Coronary artery (tissue), 2 donors: ENCODE results near the gene SMAD3.
A peak's percentile ranks its signal among the peaks of the same experiment; 100 is the strongest.
"Not testable (repeated sequence)": the region's sequence is repeated elsewhere in the genome, so short reads cannot be mapped to it uniquely, and the experiment has no call there.

Experiments
- DNase-seq: peaks from one replicate; pipeline ENCODE4 v3.0.0-alpha.2; 2017; ENCODE audit warnings: low spot score
- H3K27ac ChIP-seq, 2 donors: fragments of 200-600 bp; sonication (generic); one replicate each; pipeline ENCODE4 v1.5.1; 2016 to 2019
- H3K4me3 ChIP-seq: fragments of 200-600 bp; sonication (generic); 2 replicates; pipeline ENCODE4 v1.5.1; 2016; ENCODE audit warnings: mild to moderate bottlenecking, moderate library complexity
- TF ChIP-seq, protein P1 (sequence below): fragments of 200-600 bp; sonication (generic); IDR thresholded peaks from one replicate; pipeline ENCODE4 v1.5.1; 2019; ENCODE audit warnings: antibody characterized with exemption

The SMAD3 gene

DNA sequence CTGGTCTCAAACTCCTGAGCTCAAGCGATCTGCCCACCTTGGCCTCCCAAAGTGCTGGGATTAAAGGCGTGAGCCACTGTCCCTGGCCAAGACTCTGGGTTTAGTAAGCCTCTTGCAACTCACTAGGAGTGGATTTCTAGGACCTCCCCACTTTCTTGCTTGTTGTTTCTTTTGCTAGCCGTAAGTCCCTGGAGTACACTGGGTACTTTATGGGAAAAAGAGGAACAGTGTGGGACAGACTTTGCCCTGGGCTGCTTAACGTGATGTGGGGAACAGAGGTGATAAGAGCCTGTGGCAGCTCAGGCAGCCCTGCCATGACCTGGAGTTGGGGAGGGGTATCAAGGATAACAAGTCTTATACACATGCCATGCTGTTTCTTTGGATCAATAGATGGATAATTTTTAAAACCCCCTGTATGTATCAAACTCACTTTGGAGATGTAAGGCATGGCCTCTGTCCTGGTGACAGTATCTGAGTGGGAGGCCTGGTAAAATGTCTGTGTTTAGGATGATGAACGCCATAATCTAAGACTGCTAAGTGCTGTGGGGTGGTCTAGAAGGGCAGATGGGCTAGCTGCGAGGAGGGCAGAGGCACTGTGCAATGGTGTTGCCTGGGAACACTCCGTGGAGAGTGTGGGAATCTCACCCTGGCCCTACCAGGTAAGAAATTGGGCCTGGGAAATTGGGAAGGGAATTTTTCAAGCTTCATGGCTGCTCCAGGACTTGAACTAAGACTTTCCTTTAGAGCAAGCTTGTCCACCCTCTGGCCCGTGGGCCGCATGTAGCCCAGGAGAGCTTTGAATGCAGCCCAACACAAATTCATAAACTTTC is 54.8 kb downstream of the SMAD3 start:
- peak overlapping the region; percentile 82 to 96 for H3K27ac ChIP-seq
- peak overlapping the region; percentile 68 for H3K4me3 ChIP-seq
- TF ChIP-seq, protein P1, sequence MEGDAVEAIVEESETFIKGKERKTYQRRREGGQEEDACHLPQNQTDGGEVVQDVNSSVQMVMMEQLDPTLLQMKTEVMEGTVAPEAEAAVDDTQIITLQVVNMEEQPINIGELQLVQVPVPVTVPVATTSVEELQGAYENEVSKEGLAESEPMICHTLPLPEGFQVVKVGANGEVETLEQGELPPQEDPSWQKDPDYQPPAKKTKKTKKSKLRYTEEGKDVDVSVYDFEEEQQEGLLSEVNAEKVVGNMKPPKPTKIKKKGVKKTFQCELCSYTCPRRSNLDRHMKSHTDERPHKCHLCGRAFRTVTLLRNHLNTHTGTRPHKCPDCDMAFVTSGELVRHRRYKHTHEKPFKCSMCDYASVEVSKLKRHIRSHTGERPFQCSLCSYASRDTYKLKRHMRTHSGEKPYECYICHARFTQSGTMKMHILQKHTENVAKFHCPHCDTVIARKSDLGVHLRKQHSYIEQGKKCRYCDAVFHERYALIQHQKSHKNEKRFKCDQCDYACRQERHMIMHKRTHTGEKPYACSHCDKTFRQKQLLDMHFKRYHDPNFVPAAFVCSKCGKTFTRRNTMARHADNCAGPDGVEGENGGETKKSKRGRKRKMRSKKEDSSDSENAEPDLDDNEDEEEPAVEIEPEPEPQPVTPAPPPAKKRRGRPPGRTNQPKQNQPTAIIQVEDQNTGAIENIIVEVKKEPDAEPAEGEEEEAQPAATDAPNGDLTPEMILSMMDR = no peak
- DNase-seq = no peak

DNA sequence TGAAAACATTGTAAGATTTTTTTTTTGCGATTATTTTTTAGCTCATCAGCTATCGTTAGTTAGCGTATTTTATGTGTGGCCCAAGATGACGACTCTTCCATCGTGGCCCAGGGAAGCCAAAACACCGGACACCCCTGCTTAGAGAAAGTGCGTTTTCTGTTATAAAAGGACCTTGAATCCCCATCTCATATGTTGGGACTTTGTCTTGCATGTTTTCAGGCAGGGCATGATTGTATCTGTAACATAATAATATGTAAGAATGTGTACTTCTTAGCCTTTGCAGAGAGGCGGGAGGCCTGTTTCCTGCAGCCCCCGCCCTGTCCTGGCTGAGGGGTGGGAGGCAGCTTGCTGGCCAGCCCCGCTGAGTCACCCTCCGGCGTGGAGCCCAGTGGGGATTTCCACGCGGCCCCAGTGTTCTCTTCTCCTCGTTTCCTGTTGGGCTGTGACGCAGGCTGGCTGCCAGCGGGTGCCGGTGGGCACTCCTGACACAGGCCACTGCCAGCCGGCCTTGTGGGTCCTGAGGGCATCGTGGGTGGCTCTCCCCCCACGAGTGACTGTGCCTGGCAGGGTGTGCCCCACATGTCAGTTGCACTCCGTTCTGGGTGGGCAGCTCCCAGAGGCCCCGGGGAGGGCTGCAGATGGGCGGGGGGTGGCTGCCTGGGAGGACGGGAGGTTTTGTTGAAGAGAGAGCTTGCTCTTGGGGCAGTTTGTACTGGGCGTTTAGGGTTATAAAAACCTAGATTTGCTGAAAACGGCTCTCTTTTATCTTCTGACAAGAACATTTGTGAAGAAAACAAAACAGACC is 55.6 kb downstream of the SMAD3 start:
- Histone ChIP-seq H3K27ac (peak overlapping the region; percentile 82 to 96), H3K4me3 (peak overlapping the region; percentile 68)
- TF ChIP-seq, protein P1 = no peak
- DNase-seq = peak; percentile 94

GRCh38 chr15:67121644-67122605 is 56.5 kb downstream of the SMAD3 start:
- DNase-seq = no peak
- TF ChIP-seq, protein P1 = no peak
- peak overlapping the region; percentile 68 for H3K4me3 ChIP-seq
- peak overlapping the region; percentile 82 to 96 for H3K27ac ChIP-seq

- DNase-seq, H3K4me3 ChIP-seq: not testable (repeated sequence)
- H3K27ac ChIP-seq = peak overlapping the region; percentile 82 to 96
Measured at GRCh38 chr15:67122816-67123215, 57.4 kb downstream of the SMAD3 start.

GRCh38 chr15:67123291-67123690 is 57.9 kb downstream of the SMAD3 start:
- peak overlapping the region; percentile 49 to 88 for H3K27ac ChIP-seq
- not testable (repeated sequence) for DNase-seq, H3K4me3 ChIP-seq

GRCh38 chr15:67124111-67124510 is 58.7 kb downstream of the SMAD3 start:
- TF ChIP-seq, protein P1 = no peak
- no peak overlapping the region for H3K4me3 ChIP-seq
- no peak for DNase-seq
- H3K27ac ChIP-seq = peak overlapping the region; percentile 49 to 88

GRCh38 chr15:67124911-67125588 is 59.6 kb downstream of the SMAD3 start:
- TF ChIP-seq, protein P1 = no peak
- H3K27ac ChIP-seq = peak overlapping the region; percentile 88
- peak overlapping the region; percentile 16 for H3K4me3 ChIP-seq
- DNase-seq = no peak
